Lower leg skin (tissue), 3 donors: ENCODE measurements around the gene TSPOAP1.

Source experiments
- CTCF ChIP-seq, 3 donors: fragments of 450-650 bp; IDR thresholded peaks; one replicate each; pipeline ENCODE4 v1.5.1; 2016; ENCODE audit warnings: antibody characterized with exemption in 3 of 3, mild to moderate bottlenecking in 3 of 3, moderate library complexity in 2 of 3
- POLR2A ChIP-seq, 2 donors: fragments of 450-650 bp; IDR thresholded peaks; one replicate each; pipeline ENCODE4 v1.6.1; 2016 to 2017; ENCODE audit warnings: antibody characterized with exemption in 2 of 2, mild to moderate bottlenecking in 1 of 2, moderate library complexity in 1 of 2

GRCh38 chr17:58362368-58363014 is 33.9 kb upstream of the TSPOAP1 start:
- TF ChIP-seq CTCF (IDR thresholded peaks at IDR 0.05) (no peak), POLR2A (IDR thresholded peaks at IDR 0.05) (no peak)
